ENCODE data around the gene CAMTA1.

Gene CAMTA1

DNA sequence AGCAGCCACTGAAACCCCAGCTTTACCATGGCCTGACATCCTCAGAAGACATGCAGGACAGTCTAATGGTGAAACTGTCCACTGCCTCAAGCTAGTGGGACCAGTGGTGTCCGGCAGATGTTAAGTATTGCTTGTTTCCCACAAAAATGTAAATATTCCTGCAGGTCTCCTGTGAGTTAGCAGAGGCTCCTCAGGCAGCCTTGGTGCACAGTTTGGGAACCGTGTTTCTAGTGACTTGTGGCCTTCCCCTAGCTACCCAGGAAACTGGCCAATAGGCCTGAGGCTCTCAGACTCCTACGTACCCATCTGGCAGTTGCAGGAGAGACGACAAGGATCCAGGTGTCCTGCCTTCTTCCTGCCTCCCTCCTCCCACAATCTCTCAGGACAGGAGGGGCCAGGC is 142.4 kb downstream of the CAMTA1 start:
- no peak for DNase-seq (ENCODE audit: low read depth, low spot score)

DNA sequence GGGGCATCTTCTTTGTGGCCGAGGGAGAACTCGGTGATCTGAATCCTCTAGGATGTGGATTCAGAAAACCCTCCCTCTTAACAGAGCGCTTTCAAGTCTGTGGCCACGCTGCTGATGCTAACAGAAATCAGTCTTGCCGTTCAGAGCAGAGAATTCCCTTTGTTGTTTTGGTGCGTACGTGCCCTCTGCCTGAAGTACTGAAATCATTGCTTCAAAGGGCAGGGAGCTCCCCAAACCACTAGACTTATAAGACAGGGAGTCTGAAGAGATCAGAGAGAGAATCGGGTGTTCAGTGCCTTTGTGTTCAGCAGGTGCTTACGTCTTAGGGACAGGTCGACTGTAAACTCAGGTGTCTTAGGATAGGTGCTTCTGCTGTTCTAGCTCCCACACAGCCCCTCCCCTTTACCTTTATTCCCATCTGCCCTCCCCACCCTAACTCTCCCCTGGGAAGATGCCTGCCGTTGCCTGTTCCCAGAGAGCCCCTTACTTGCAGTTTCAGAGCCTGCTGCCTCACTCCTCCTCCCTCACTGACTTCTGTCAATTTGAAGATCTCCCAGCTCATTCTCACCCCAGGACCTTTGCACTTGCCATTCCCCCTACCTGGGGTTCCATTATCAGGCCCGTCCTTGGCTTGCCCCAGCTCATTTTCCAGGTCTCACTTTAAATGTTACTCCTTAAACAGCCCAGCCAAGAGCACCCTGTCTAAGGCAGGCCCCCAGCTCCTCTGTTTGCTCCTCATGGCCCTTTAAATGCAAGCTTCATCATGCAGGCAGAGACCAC is 143.0 kb downstream of the CAMTA1 start:
- DNase-seq (ENCODE audit: low read depth, low spot score) = no peak

DNA sequence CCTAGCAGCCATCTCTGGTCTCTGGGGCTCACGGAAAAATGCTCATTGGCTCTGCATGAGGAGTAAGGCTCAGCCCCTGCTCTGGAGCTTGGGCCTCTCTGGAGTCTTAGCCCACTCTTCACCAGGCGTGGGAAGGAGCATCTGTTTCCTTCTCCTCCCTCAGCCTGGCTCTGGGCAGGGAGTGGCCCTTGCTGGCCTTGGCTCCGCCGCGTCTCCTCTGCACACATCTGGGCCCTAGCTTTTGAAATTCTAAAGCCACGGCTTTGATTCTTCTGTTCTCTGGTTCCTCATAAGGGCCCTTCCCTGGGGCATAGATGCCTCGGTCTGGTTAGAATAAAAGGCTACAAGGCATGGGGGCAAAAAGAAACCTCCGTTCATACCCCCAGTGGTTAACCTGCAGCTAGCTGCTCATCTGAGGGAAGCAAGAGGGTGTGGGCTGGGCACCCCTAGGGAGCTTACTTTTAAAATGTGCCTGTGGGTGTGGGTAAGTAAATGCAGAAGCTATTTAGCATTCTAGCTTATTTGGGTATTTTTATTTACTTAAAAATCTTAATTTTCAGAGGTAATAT is 145.6 kb downstream of the CAMTA1 start:
- no peak for DNase-seq (ENCODE audit: low read depth, low spot score)

DNA sequence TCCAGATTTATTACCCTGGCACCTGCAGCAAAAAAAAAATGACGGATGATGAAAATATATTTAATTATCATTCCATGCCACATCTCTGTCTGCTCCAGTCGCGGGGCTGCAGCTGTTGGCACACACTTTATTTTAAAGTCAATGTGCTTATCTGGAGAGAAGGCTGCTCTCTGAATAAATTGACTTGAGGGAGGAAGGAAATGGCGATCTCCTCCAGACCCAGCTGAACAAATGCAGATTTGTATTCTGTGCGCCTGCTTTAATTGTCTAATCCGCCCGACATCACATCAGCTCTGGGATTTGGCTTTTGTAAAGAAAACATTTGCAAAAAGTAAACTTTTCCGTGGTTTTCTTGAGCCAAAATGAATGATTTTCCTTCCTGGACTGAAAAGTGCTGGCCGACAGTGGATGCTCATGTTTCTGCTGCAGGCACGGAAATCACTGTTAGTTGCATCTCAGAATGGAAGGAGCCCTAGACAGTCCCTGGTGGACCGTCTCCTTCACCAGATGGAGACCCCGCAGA is 150.2 kb downstream of the CAMTA1 start:
- DNase-seq (ENCODE audit: low read depth, low spot score) = no peak

DNA sequence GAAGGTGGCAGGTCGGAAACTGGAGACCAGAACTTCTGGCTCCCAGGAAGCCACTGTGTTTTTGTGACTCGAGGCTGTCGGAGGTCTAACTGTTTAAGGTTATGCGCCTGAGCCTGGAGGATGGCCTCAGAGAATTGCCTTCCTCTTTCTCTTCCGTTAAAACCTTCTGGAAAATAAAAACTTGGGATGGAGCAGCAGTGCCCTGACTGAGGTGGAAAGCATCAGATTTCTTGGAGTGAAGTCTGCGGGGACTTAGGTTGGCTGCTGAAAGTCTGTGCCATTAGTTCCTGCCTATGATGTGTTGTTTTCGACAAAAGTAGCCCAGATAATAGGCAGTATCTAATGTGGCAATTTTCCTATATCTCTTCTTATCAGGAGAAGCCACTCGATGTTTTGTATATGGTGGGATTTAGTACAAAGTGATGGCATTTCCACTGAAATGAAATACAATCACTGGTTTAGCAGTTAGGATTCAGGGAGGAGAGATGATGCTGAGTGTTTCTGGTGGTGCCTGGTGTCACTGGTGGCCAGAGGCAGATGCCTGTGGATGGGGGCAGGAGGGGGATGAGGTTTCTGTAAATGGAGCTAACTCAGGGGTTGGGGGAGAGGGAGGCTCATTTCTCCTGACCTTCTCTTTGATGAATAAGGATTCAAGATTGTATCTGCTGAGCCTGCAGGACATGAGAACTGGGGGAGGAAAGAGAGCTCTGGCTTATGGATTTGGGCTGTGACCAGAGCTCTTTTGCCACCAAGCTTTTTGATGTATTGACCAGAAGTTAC is 150.8 kb downstream of the CAMTA1 start:
- DNase-seq (ENCODE audit: low read depth, low spot score) = no peak

DNA sequence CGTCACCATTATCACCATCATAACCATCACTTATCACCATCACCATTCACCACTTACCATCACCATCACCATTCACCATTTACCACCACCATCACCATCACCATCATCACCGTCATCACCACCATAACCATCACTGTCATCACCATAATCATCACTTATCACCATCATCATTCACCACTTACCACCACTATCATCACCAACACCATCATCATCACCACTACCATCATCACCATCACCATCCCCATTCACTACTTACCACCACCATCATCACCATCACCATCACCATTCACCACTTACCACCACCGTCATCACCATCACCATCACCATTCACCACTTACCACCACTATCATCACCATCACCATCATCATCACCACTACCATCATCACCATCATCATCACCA is 151.8 kb downstream of the CAMTA1 start:
- no peak for DNase-seq (ENCODE audit: low read depth, low spot score)

DNA sequence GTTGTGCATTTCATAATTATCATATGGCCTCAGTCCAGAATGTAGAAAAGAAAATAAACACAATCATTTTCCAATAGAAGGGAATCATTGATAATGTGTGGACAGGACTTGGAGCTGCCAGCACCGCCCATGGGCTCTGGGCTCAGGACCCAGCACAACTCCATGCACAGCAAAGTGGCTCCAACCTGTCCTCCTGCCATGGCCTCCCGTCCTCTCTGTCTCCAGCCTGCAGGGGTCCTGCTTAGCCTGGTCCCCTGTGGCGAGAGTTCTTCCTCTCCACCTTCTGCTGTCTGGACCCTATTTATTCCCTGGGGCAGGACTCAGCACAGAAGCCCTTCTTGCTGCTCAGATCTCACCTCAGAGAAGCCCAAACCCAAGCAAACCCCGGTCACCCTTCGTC is 154.1 kb downstream of the CAMTA1 start:
- no peak for DNase-seq (ENCODE audit: low read depth, low spot score)

DNA sequence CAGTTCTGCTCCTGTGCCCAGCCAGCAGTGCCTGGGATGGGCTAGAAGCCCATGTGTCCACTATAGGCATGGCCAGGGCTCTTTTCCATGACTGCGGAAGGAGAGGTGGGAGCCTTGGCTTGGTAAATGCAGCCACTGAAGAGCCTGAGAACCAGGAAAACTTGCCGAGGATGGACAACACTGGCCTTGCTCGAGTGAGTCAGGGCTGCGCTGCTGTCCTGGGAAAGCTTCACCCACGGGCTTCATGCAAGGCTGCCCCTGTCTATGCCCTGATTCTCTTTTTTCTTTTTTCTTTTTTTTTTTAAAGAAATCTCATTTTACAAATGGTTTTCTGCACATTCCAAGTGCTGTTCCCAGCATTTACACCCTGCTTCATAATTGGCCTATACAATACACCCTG is 156.5 kb downstream of the CAMTA1 start:
- no peak for DNase-seq (ENCODE audit: low read depth, low spot score)

DNA sequence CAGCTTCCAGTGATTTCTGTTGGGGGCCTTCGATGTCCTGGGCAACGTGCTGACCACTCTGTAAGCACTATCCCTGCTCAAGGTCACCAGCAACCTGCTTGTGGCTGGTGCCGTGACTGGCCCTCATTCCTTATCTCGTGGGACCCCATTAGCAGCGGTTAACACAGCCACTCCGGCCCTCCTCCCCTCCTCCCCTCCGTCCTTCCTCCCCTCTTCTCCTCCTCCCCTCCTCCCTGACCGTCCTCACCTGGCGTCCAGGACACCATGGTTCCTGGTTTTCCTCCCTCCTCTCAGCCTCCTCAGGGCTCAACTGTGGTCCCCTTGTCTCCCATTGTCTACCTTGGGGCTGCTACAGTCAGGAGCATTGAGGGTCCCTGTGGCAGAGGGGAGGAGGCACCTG is 157.7 kb downstream of the CAMTA1 start:
- no peak for DNase-seq (ENCODE audit: low read depth, low spot score)

DNA sequence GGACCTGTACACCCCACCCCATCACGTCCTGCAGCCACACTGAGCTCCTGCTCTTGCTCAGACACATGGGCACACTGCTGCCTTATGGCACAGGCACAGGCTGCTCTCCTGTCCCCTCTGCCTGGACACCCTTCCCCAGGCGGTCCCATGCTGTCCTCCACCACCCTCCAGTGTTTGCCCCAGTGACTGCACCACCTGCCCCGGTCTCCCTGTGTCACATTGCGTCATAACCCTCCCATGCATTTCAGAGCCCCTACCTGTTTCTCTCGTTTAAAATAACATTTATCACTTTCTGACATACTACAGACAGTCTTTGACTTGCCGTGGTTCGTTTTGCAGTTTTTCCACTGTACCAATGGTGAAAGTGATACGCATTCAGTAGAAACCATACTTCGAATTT is 159.2 kb downstream of the CAMTA1 start:
- no peak for DNase-seq (ENCODE audit: low read depth, low spot score)

DNA sequence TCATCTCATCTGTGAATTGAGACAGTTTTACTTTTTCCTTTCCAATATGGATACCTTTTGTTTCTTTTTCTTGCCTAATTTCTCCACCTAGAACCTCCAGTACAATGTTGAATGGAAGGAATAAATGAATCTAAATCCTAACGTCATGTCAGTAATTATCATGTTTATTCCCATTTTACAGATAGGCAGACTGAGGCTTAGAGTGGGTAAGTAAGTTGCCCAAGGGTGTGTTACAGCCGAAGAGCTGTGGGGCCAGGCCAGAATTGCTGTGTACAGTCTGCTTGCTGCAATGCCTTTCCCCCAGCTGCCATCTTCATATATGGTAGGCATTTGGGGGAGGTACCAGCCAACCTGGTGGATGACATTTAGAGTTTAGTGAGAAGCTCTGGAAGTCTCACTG is 162.7 kb downstream of the CAMTA1 start:
- DNase-seq (ENCODE audit: low read depth, low spot score) = no peak

DNA sequence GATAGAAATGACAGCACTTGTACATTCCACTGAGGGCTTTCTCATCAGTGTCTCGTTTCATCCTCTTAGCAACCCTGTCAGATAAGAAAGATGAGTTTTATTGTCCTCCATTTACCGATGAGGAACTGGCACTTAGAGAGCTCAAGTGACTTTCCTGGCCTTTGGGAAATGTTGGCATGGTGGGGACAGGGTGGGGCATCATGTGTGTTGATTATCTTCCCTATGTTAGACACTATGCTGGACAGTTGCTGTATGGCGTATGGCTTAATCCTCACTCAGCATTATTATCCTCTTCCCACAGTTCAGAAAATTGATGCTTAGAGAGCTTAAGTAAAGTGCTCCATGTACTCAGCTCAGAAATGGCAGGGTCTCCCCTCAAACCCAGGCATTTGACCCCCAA is 163.2 kb downstream of the CAMTA1 start:
- no peak for DNase-seq (ENCODE audit: low read depth, low spot score)

DNA sequence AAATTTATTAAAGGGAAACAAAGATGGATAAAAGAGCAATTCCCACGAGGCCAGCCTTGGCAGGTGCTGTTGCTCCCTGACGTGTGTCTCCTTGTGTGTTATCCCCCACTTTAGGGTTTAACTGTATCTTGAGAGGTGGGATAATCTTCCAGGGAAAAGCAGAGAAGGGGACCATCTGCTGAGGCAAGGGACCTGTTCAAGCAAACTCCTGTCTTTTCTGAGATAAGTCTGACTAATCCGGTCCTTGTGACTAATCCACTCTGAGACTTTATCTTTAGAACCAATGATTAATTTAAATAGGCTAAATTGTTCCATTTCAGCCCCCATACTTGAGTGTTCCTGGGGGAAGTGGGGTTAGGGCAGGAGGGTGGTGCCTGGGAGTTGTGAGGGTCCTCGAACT is 163.6 kb downstream of the CAMTA1 start:
- no peak for DNase-seq (ENCODE audit: low read depth, low spot score)

DNA sequence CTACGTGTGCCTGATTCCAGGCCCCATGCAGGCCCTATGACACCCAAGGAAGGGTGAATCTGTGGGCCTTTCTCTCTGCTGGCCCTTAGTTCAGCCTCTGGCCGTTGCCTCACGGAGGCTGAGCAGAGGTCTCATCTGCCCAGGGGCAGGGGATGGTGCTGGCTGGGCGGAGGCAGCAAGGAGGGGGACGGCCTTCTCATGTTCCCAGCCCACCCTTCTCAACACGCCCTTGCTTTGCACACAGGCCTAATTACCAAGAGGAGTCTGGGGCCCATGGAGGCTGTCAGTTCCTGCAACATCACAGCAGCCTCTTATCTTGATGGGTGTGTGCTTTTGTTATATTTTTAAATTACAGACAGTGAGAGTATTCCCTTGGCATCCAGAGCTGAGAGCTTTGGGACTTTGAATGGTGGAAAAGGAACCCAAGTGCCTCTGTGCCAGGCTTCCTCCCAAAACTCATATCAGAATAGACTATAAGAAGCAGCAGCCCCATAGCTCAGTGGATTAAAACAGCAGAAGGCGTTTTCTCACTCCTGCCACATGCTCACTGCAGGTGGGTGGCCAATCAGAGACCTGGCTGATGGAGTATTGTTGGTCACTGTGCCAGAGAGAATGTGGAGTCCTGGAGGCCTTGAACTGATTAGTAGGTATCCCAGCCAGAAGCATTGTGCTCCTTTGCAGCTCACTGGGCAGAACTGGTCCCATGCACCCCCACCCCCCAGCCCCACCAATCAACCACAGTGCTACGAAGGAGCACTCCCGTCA is 164.9 kb downstream of the CAMTA1 start:
- DNase-seq (ENCODE audit: low read depth, low spot score) = no peak

DNA sequence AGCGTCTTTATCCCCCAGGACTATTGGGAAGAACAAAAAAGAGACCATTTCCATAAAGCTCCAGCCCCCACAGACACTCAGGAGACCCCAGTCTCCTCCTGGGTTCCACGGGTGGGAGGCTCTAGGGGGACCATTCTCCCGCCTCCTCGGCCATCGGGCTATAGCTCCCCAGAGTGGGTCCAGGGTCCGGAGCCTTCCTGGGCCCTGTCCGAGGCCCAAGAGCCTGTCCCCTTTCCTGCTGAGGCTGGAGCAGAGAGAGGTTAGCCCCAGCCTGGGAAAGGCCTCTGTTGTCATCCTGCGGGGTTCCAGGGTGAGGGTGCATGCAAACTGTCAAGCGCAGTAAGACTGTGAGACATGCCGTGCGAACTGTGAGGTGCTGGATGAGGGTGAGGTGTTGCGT is 166.3 kb downstream of the CAMTA1 start:
- no peak for DNase-seq (ENCODE audit: low read depth, low spot score)

DNA sequence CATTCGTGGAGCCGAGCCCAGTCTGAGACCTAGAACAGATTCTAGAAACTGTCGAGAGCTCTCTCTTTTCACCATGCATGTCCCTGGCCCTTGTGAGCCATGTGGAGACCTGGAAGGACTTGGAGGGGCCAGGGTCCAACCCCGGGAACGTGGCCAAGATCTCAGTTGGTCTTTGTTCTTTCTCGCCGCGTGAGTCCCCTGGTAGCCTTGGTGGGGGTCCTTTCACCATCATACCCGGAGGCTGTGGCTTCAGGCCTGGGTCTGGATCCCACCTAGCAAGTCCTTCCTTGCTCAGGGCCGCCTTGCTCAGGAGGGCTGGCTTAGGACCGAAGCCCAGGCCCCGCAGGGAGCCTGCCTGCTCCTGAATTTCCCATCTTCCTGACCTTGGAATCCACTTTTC is 168.0 kb downstream of the CAMTA1 start:
- DNase-seq (ENCODE audit: low read depth, low spot score) = no peak

DNA sequence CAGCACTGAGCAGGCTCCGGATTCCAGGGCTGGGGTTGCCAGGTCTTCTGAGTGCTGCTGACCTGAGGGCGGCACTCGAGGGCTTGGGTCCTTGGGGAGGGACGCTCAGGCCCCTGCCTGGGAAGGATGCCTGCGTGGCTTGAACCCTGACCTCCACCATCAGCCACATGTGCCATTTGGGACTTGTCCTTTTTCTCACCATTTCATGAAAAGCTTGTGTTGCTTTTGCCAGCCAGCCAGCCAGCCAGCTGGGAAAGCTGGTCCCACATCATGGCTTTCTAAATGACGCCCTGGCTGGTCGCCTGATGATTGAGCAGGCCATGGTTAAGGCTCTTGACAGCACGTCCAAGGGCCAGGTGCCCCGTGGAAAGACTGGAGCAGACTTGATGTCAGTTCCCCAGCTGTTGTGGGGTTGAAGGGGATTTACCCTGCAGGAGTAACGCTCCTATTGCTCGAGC is 168.7 kb downstream of the CAMTA1 start:
- DNase-seq (ENCODE audit: low read depth, low spot score) = no peak

DNA sequence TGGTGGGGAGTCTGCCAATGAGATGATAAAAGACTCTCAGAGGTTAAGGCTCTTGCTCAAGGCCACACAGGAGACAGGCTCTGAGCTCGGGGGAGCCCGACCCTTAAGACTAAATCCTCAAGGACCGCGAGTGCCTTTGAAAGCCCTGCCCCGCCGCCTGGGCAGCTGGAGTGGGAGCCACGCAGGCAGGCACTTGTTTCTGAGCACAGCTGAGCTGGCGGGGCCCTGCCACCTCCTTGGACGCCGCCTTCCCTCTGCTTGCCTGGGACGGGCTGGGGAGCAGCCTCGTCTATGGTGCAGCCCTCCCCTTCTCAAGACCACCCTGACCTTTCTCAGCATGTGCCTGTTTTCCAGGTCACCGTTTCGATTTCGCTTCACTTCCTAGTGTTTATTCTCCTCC is 169.3 kb downstream of the CAMTA1 start:
- no peak for DNase-seq (ENCODE audit: low read depth, low spot score)

DNA sequence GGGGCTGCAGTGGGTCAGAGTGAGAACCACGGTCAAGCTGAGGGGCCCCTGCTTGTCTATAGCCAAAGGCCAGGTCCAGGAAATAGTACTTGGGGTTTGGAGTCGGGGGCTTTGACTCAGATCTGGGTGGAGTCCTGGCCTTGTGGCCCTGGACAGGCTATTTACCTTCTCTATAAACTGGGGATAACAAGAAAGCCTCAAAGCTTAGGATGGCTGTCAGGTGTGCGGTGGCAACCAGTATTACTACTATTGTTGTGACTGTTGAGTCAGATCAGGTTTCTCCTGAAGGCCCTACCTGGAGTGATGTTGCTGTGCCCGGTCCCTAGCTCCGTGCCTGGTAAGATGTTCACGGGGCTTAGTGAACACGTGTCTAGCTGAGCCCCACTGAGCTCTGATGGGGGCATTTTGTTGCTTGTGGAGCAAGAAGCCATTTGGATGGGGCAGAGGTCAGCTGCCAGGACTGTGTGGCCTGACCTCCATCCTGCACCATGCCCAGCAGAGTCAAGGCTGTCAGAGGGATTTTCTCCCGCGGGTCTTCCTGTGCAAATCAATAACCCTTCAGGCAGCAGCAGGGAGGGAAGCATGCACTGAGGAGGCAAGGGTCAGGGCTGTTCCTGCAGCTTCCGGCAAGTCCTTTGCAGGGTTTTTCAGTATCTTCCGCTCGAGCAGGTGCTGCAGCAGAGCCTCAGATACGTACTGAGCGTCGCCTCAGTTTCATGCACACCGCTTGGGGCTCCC is 170.3 kb downstream of the CAMTA1 start:
- DNase-seq (ENCODE audit: low read depth, low spot score) = no peak

DNA sequence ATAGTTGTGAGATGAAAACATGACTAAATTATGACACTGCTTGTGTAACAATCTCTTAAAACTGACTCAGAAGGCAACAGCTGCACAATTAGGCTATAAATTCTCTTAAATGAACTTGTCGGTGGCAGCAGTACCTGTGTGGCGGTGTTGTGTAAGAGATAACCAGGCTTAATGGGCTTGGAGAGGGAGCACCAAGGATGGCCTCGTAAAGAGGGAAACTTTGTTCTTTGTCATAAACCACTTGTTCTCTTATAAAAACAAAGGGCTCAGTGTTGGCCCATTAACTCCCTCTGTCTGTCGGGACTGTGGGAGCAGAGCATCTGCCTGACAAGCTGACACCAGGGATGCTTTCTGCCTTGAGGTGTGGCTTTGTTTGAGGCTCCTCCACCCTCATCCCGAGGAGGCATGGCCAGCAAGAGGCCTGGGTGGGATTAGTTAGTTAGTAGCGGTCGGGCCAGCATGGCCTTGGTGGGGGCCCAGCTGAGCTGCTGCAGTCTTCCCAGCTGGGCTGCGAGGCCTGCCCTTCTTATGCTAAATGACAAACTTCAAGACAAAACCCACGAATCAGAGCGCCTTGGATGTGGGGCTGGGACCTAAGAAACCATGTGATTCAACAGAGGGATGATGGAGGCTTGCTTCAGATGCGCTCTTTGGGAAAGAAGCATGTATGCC is 171.4 kb downstream of the CAMTA1 start:
- peak; percentile 70 for DNase-seq (ENCODE audit: low read depth, low spot score)

DNA sequence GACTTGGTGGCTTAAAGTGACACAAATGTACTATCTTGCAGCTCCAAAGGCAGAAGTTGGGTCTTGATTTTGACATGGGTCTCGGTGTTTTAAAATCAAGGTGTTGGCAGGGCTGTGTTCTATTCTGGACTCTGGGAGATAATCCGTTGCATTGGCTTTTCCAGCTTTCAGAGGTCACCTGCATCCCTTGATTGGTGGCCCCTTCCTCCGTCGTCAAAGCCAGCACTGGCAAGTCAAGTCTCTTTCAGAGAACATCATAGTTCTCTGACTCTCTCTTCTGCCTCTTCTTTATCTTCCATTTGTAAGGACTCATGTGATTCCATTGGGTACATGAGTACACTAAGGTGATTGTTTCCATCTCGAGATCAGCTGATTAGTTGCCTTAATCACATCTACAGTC is 172.1 kb downstream of the CAMTA1 start:
- DNase-seq (ENCODE audit: low read depth, low spot score) = no peak

All from iPS DF 19.7 (cell line).